GM18507 (cell line): Measurements from ENCODE around the gene HSPA1A.
"Not testable (repeated sequence)": the region's sequence is repeated elsewhere in the genome, so short reads cannot be mapped to it uniquely, and the experiment has no call there.

Source experiments
- DNase-seq: peaks from one replicate; pipeline ENCODE4 v3.0.0; 2011; ENCODE audit warnings: low read depth; ENCODE audit not compliant: insufficient read length; ENCODE audit errors: extremely low spot score
- FAIRE-seq: peaks from 2 replicates; lab custom pipeline; 2011; peaks lifted over from hg19 to GRCh38; lab: Jason Lieb, UNC

HSPA1A gene

GRCh38 chr6:31780507-31781243 lies 34.7 kb upstream of the HSPA1A start:
- DNase-seq (no peak), FAIRE-seq (no peak)

- FAIRE-seq: no peak
- no peak for DNase-seq
These were observed 33.9 kb upstream of the HSPA1A start for GRCh38 chr6:31781244-31782125.

- FAIRE-seq (no peak), DNase-seq (no peak)
These were observed 33.1 kb upstream of the HSPA1A start for GRCh38 chr6:31782126-31782855.

- no peak for FAIRE-seq
These were observed 31.0 kb upstream of the HSPA1A start for GRCh38 chr6:31784098-31784925.

GRCh38 chr6:31785475-31785874 lies 29.9 kb upstream of the HSPA1A start:
- DNase-seq (no peak), FAIRE-seq (no peak)

More at GRCh38 chr6:31784098-31784925, 31.0 kb upstream of the HSPA1A start:
- no peak for DNase-seq

- DNase-seq (no peak), FAIRE-seq (peak; percentile 24)
These were observed 23.8 kb upstream of the HSPA1A start for GRCh38 chr6:31791324-31792089.

GRCh38 chr6:31792090-31792374 lies 23.3 kb upstream of the HSPA1A start:
- FAIRE-seq: no peak

GRCh38 chr6:31792761-31793171 lies 22.6 kb upstream of the HSPA1A start:
- FAIRE-seq: no peak
- DNase-seq: no peak

More at GRCh38 chr6:31792090-31792374, 23.3 kb upstream of the HSPA1A start:
- no peak for DNase-seq

GRCh38 chr6:31793927-31794245 lies 21.5 kb upstream of the HSPA1A start:
- not testable (repeated sequence) for DNase-seq, FAIRE-seq

- DNase-seq: no peak
These were observed 21.0 kb upstream of the HSPA1A start for GRCh38 chr6:31794294-31794865.

GRCh38 chr6:31794866-31795615 lies 20.3 kb upstream of the HSPA1A start:
- DNase-seq: no peak
- no peak for FAIRE-seq

More at GRCh38 chr6:31794294-31794865, 21.0 kb upstream of the HSPA1A start:
- FAIRE-seq: no peak

GRCh38 chr6:31795616-31796298 lies 19.6 kb upstream of the HSPA1A start, which contains the start of gene VARS1:
Gene VARS1, minus strand, starts transcription at chr6:31795752. Its CDS starts 535 bp downstream, at chr6:31795217.
- FAIRE-seq (peak; percentile 80), DNase-seq (peak; percentile 96)

GRCh38 chr6:31796993-31797385 lies 18.4 kb upstream of the HSPA1A start:
- DNase-seq (no peak), FAIRE-seq (no peak)

- DNase-seq: no peak
- peak; percentile 18 for FAIRE-seq
These were observed 17.8 kb upstream of the HSPA1A start for GRCh38 chr6:31797588-31797987.

- no peak for FAIRE-seq
- DNase-seq: no peak
These were observed 15.6 kb upstream of the HSPA1A start for GRCh38 chr6:31799781-31800180.

- not testable (repeated sequence) for FAIRE-seq, DNase-seq
These were observed 14.1 kb upstream of the HSPA1A start for GRCh38 chr6:31801031-31801927.
